Measurements from ENCODE around the gene NDUFAF5.

DNA sequence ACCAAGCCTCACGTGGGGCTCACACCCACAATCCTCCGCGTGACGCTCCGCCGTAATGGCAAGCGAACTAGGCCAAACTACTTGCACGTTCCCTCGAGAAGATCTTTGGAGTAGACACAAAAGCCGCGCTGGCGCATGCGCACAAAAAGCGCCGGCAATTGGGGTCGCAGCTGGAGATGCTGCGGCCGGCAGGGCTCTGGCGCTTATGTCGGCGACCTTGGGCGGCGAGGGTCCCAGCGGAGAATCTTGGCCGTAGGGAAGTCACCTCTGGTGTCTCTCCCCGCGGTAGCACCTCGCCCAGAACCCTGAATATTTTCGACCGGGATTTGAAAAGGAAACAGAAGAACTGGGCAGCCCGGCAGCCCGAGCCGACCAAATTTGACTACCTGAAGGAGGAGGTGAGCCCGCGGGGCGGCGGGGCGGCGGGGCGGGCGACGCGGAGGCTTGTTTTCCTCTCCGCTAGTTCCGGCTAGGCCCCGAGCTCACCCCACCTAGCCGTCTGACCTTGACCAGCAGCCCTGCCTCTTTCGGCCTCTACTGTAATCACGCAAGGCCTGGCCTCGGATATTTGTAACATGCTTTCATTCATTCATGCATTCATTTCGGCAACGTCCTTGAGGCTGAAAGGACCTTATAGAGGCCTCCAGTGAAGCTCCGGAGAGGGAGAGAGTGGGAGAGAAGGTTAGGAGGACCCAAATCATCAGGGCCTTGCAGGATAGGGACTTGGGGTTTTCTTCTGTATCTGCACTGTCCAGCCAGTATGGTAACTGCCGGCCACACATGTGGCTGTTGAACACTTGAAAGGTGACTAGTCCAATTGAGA, at the start of gene NDUFAF5, which contains the start of gene ESF1:
- peak; percentile 100 for TF ChIP-seq MYC (IDR thresholded peaks at IDR 0.05; ENCODE audit: low read depth, low read length)
- TF ChIP-seq CTCF (IDR thresholded peaks at IDR 0.05; ENCODE audit: low read depth, low read length) = no peak
- peak; percentile 79 for TF ChIP-seq POLR2A (IDR thresholded peaks at IDR 0.05; ENCODE audit: extremely low read depth, insufficient read length)
- TF ChIP-seq MAX (IDR thresholded peaks at IDR 0.05; ENCODE audit: low read depth, low read length) = peak; percentile 99

Data from NB4 (cell line).